PC-3 (cell line): ENCODE data around the gene FHIP1A.

Experiments
- EZH2 ChIP-seq: fragments of 300-600 bp; sonication (generic); IDR thresholded peaks from one replicate; pipeline ENCODE4 v1.6.1; 2017; ENCODE audit warnings: antibody characterized with exemption, mild to moderate bottlenecking, low read length; ENCODE audit not compliant: unreplicated experiment
- TF ChIP-seq, protein P1 (sequence below): fragments of 300-600 bp; sonication (generic); conservative IDR thresholded peaks from 2 replicates; pipeline ENCODE4 v1.5.1; 2017; ENCODE audit warnings: antibody characterized with exemption, low read depth, mild to moderate bottlenecking, low read length

GRCh38 chr4:151427266-151427665 lies 18.3 kb downstream of the FHIP1A start:
- no peak for TF ChIP-seq EZH2
- TF ChIP-seq, protein P1, sequence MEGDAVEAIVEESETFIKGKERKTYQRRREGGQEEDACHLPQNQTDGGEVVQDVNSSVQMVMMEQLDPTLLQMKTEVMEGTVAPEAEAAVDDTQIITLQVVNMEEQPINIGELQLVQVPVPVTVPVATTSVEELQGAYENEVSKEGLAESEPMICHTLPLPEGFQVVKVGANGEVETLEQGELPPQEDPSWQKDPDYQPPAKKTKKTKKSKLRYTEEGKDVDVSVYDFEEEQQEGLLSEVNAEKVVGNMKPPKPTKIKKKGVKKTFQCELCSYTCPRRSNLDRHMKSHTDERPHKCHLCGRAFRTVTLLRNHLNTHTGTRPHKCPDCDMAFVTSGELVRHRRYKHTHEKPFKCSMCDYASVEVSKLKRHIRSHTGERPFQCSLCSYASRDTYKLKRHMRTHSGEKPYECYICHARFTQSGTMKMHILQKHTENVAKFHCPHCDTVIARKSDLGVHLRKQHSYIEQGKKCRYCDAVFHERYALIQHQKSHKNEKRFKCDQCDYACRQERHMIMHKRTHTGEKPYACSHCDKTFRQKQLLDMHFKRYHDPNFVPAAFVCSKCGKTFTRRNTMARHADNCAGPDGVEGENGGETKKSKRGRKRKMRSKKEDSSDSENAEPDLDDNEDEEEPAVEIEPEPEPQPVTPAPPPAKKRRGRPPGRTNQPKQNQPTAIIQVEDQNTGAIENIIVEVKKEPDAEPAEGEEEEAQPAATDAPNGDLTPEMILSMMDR: no peak
